Effector CD8-positive, alpha-beta T cell (primary cell): Measurements from ENCODE around the gene CIBAR2.
"Not testable (repeated sequence)": the region's sequence is repeated elsewhere in the genome, so short reads cannot be mapped to it uniquely, and the experiment has no call there.

Source experiments
- DNase-seq: peaks from one replicate; lab custom pipeline; 2025; lab: John Stamatoyannopoulos, UW

Gene CIBAR2

GRCh38 chr16:85062845-85063244, 49.4 kb downstream of the CIBAR2 start:
- no peak for DNase-seq

GRCh38 chr16:85062323-85062722, 49.9 kb downstream of the CIBAR2 start:
- DNase-seq, result no peak

GRCh38 chr16:85061566-85061965, 50.7 kb downstream of the CIBAR2 start:
- DNase-seq, result no peak

GRCh38 chr16:85058909-85059308, 53.4 kb downstream of the CIBAR2 start:
- DNase-seq, result no peak

- DNase-seq, result no peak
These were observed 54.3 kb downstream of the CIBAR2 start for GRCh38 chr16:85057948-85058347.

- DNase-seq, result no peak
These were observed 54.9 kb downstream of the CIBAR2 start for GRCh38 chr16:85057212-85057889.

GRCh38 chr16:85056211-85056748, 56.0 kb downstream of the CIBAR2 start:
- no peak for DNase-seq

- DNase-seq, result peak; percentile 17
These were observed 56.6 kb downstream of the CIBAR2 start for GRCh38 chr16:85055493-85056210.

- no peak for DNase-seq
These were observed 57.3 kb downstream of the CIBAR2 start for GRCh38 chr16:85054948-85055492.

- DNase-seq, result not testable (repeated sequence)
These were observed 58.0 kb downstream of the CIBAR2 start for GRCh38 chr16:85054321-85054720.

GRCh38 chr16:85052536-85052935, 59.7 kb downstream of the CIBAR2 start:
- DNase-seq, result no peak

- no peak for DNase-seq
These were observed 60.6 kb downstream of the CIBAR2 start for GRCh38 chr16:85051683-85052082.

GRCh38 chr16:85051067-85051581, 61.1 kb downstream of the CIBAR2 start:
- no peak for DNase-seq

- DNase-seq, result no peak
These were observed 62.5 kb downstream of the CIBAR2 start for GRCh38 chr16:85049706-85050305.

GRCh38 chr16:85048921-85049562, 63.2 kb downstream of the CIBAR2 start:
- no peak for DNase-seq
